Measurements from ENCODE around the gene ORAI2. TPM values are rescaled to one million over a fixed set of nuclear protein-coding genes. Genes with fewer than 3 reads are reported as not detected.

Gene ORAI2
- total and polyA plus RNA-seq, 10 of the 15 experiments (the other 5 are each of a cell fraction or from before 2014, with no cell fraction given) = 5.8 to 111 (median 46.9) TPM

- no peak for TF ChIP-seq HSF1 (IDR thresholded peaks at IDR 0.05; ENCODE audit: low read depth, low read length)
- no peak for TF ChIP-seq MTA3 (IDR thresholded peaks at IDR 0.05; ENCODE audit: borderline replicate concordance, low read length)
- TF ChIP-seq SMC3 (IDR thresholded peaks at IDR 0.05; ENCODE audit: borderline replicate concordance, low read length) = no peak
- TF ChIP-seq BCL3 (IDR thresholded peaks at IDR 0.05; ENCODE audit: borderline replicate concordance, insufficient read depth, low read depth, low read length, poor library complexity, severe bottlenecking) = no peak
- TF ChIP-seq BHLHE40 (IDR thresholded peaks at IDR 0.05; ENCODE audit: borderline replicate concordance in 1 of 2, low read depth in 2 of 2, low read length in 1 of 2) = peak in 1 of 2 experiments; percentile 34; a peak in 1 of 4 replicates
- TF ChIP-seq IRF5 (IDR thresholded peaks at IDR 0.05; ENCODE audit: borderline replicate concordance) = no peak
- TF ChIP-seq CEBPZ (IDR thresholded peaks at IDR 0.05; ENCODE audit: low read depth, low read length) = no peak
These were observed 9.2 kb upstream of the ORAI2 start (continued) for GRCh38 chr7:102424129-102424551.

All from GM12878 (cell line).